HepG2 (cell line): ENCODE measurements around the gene GPC3. TPM values are rescaled to one million over a fixed set of nuclear protein-coding genes. Genes with fewer than 3 reads are reported as not detected.

Source experiments
- CBX1 ChIP-seq: IDR thresholded peaks from one replicate; pipeline ENCODE4 v1.6.1; 2016; ENCODE audit warnings: antibody characterized with exemption, low read depth
- CCDC6 ChIP-seq: sonication (generic); formaldehyde crosslinking; IDR thresholded peaks from 2 replicates; pipeline ENCODE4 v1.8.1; 2022; ENCODE audit warnings: mild to moderate bottlenecking, missing genetic modification reagents, moderate library complexity
- CEBPB ChIP-seq: IDR thresholded peaks from 2 replicates; pipeline ENCODE4 v1.6.1; 2011; ENCODE audit warnings: low read depth, low read length, improper control_type of control experiment, borderline replicate concordance
- CHD4 ChIP-seq: fragments of 200-600 bp; sonication (generic); IDR thresholded peaks from 2 replicates; pipeline ENCODE4 v1.7.0; 2017; ENCODE audit warnings: mild to moderate bottlenecking, low read length, borderline replicate concordance
- FUBP1 ChIP-seq: sonication (generic); formaldehyde crosslinking; IDR thresholded peaks from 2 replicates; pipeline ENCODE4 v1.5.1; 2020; ENCODE audit warnings: missing genetic modification reagents, mild to moderate bottlenecking, borderline replicate concordance
- GATAD1 ChIP-seq: IDR thresholded peaks from 2 replicates; pipeline ENCODE4 v1.6.1; 2016; ENCODE audit warnings: missing genetic modification reagents, missing compliant biosample characterization
- JUNB ChIP-seq: sonication (generic); formaldehyde crosslinking; IDR thresholded peaks from 2 replicates; pipeline ENCODE4 v1.8.0; 2022; ENCODE audit warnings: missing genetic modification reagents, mild to moderate bottlenecking, borderline replicate concordance
- MATR3 ChIP-seq: sonication (generic); formaldehyde crosslinking; IDR thresholded peaks from 2 replicates; pipeline ENCODE4 v1.4.0; 2020; ENCODE audit warnings: missing genetic modification reagents
- MTA3 ChIP-seq: sonication (generic); formaldehyde crosslinking; IDR thresholded peaks from 2 replicates; pipeline ENCODE4 v1.4.0; 2020; ENCODE audit warnings: missing genetic modification reagents
- NR2C2 ChIP-seq: sonication (generic); formaldehyde crosslinking; IDR thresholded peaks from 2 replicates; pipeline ENCODE4 v1.4.0; 2020; ENCODE audit warnings: missing genetic modification reagents, mild to moderate bottlenecking, moderate library complexity, borderline replicate concordance
- ONECUT2 ChIP-seq: sonication (generic); formaldehyde crosslinking; IDR thresholded peaks from 2 replicates; pipeline ENCODE4 v1.4.0; 2020; ENCODE audit warnings: missing genetic modification reagents
- RBFOX2 ChIP-seq: fragments of 200-400 bp; formaldehyde crosslinking; IDR thresholded peaks from 2 replicates; pipeline ENCODE4 v1.6.1; 2017; ENCODE audit warnings: low read depth, mild to moderate bottlenecking, low read length
- SKI ChIP-seq: fragments of 450-650 bp; IDR thresholded peaks from one replicate; pipeline ENCODE4 v1.6.1; 2018; ENCODE audit warnings: mild to moderate bottlenecking; ENCODE audit not compliant: partially characterized antibody
- SSRP1 ChIP-seq: IDR thresholded peaks from 2 replicates; pipeline ENCODE4 v1.6.1; 2016; ENCODE audit warnings: control low read depth
- ZBTB4 ChIP-seq: sonication (generic); formaldehyde crosslinking; IDR thresholded peaks from 2 replicates; pipeline ENCODE4 v1.4.0; 2020; ENCODE audit warnings: missing genetic modification reagents, mild to moderate bottlenecking, borderline replicate concordance
- ZBTB7A ChIP-seq: sonication (generic); formaldehyde crosslinking; IDR thresholded peaks from 2 replicates; pipeline ENCODE4 v1.8.0; 2022; ENCODE audit warnings: mild to moderate bottlenecking, missing genetic modification reagents
- ZBTB7B ChIP-seq: sonication (generic); formaldehyde crosslinking; IDR thresholded peaks from 2 replicates; pipeline ENCODE4 v1.4.0; 2020; ENCODE audit warnings: missing genetic modification reagents
- ZFP41 ChIP-seq: sonication (generic); formaldehyde crosslinking; IDR thresholded peaks from 2 replicates; pipeline ENCODE4 v1.4.0; 2020; ENCODE audit warnings: mild to moderate bottlenecking, missing genetic modification reagents, borderline replicate concordance
- ZKSCAN5 ChIP-seq: sonication (generic); formaldehyde crosslinking; IDR thresholded peaks from 2 replicates; pipeline ENCODE4 v1.5.1; 2020; ENCODE audit warnings: mild to moderate bottlenecking, missing genetic modification reagents
- ZNF253 ChIP-seq: sonication (generic); formaldehyde crosslinking; IDR thresholded peaks from 2 replicates; pipeline ENCODE4 v1.8.0; 2022; ENCODE audit warnings: mild to moderate bottlenecking, missing genetic modification reagents, borderline replicate concordance
- ZNF263 ChIP-seq: sonication (generic); formaldehyde crosslinking; IDR thresholded peaks from 2 replicates; pipeline ENCODE4 v1.4.0; 2020; ENCODE audit warnings: missing genetic modification reagents
- ZNF343 ChIP-seq: sonication (generic); formaldehyde crosslinking; IDR thresholded peaks from 2 replicates; pipeline ENCODE4 v1.4.0; 2020; ENCODE audit warnings: mild to moderate bottlenecking, missing genetic modification reagents
- ZNF350 ChIP-seq: sonication (generic); formaldehyde crosslinking; IDR thresholded peaks from 2 replicates; pipeline ENCODE4 v1.4.0; 2020; ENCODE audit warnings: mild to moderate bottlenecking, low read depth, missing genetic modification reagents, borderline replicate concordance
- ZNF451 ChIP-seq: sonication (generic); formaldehyde crosslinking; IDR thresholded peaks from 2 replicates; pipeline ENCODE4 v1.5.0; 2020; ENCODE audit warnings: mild to moderate bottlenecking, missing genetic modification reagents
- ZNF547 ChIP-seq: sonication (generic); formaldehyde crosslinking; IDR thresholded peaks from 2 replicates; pipeline ENCODE4 v1.5.1; 2020; ENCODE audit warnings: mild to moderate bottlenecking, missing genetic modification reagents
- ZNF670 ChIP-seq: sonication (generic); formaldehyde crosslinking; IDR thresholded peaks from 2 replicates; pipeline ENCODE4 v1.8.0; 2022; ENCODE audit warnings: mild to moderate bottlenecking, missing genetic modification reagents, borderline replicate concordance
- ZNF7 ChIP-seq: IDR thresholded peaks from 2 replicates; pipeline ENCODE4 v1.6.1; 2016; ENCODE audit warnings: missing biosample characterization, missing genetic modification reagents
- ZNF720 ChIP-seq: sonication (generic); formaldehyde crosslinking; IDR thresholded peaks from 2 replicates; pipeline ENCODE4 v1.4.0; 2020; ENCODE audit warnings: missing genetic modification reagents
- ZNF790 ChIP-seq: sonication (generic); formaldehyde crosslinking; IDR thresholded peaks from 2 replicates; pipeline ENCODE4 v1.8.0; 2022; ENCODE audit warnings: missing genetic modification reagents, mild to moderate bottlenecking, borderline replicate concordance
- polyA plus RNA-seq, 8 experiments: library from polyadenylated mRNA; depleted of rRNA in 3 of 8; stranded (reverse) in 7 of 8; unstranded in 1 of 8; fragments of >200 nt; fragmentation: Illumina TruSeq in 4 of 8; extraction: Trizol in 4 of 8; gene quantifications; 2 replicates each; pipeline versions ENCODE4 v1.2.1 to v1.2.3, GENCODE V29; 2011 to 2016; ENCODE audit warnings: low read depth in 4 of 8, missing spikeins in 1 of 8, mixed read lengths in 1 of 8; ENCODE audit not compliant: insufficient read depth in 1 of 8
- total RNA-seq, 5 experiments: library from RNA; depleted of rRNA; stranded (reverse); fragments of >200 nt; fragmentation: Illumina TruSeq; extraction: Trizol; gene quantifications; 2 replicates each; pipeline ENCODE4 v1.2.3, GENCODE V29; 2016; ENCODE audit warnings: low read depth in 1 of 5

GPC3 gene
- total and polyA plus RNA-seq, 2 of the 13 experiments (the other 11 are each of a cell fraction or from before 2014, with no cell fraction given): 1,799 to 3,263 TPM

GRCh38 chrX:134006484-134007161 lies 21.2 kb upstream of the GPC3 start (continued):
- TF ChIP-seq SKI (peak; percentile 20), CCDC6 (CRISPR knock-in tag) (no peak), ZNF343 (CRISPR knock-in tag) (no peak), ZBTB7B (peak; percentile 23; the same call in 1 of the 2 replicates), ZNF7 (no peak), RBFOX2 (no peak), ZNF451 (CRISPR knock-in tag) (no peak), MATR3 (no peak), FUBP1 (CRISPR knock-in tag) (no peak), ZBTB4 (CRISPR knock-in tag) (no peak), ZNF720 (CRISPR knock-in tag) (no peak), ZKSCAN5 (CRISPR knock-in tag) (no peak), SSRP1 (CRISPR knock-in tag) (no peak), ZNF670 (no peak), MTA3 (CRISPR knock-in tag) (no peak), ONECUT2 (no peak), JUNB (CRISPR knock-in tag) (no peak), CHD4 (0 out of 2 replicates have a peak, but pooled peaks have one; percentile 18), ZNF253 (CRISPR knock-in tag) (no peak), CBX1 (no peak), ZNF350 (CRISPR knock-in tag) (no peak), ZFP41 (no peak), ZNF790 (CRISPR knock-in tag) (no peak), ZNF547 (CRISPR knock-in tag) (no peak), CEBPB (peak; percentile 69; the same call in 1 of the 2 replicates), ZBTB7A (no peak), NR2C2 (peak; percentile 50; the same call in 1 of the 2 replicates), GATAD1 (CRISPR knock-in tag) (no peak), ZNF263 (CRISPR knock-in tag) (no peak)
